Activated CD4-positive, alpha-beta memory T cell treated with anti-CD3 and anti-CD28 coated beads for 36 hours (primary cell): ENCODE results near the gene DENND1A. TPM values are rescaled to one million over a fixed set of nuclear protein-coding genes. Genes with fewer than 3 reads are reported as not detected.

Experiments
- CTCF ChIA-PET: fragments of 350-600 bp; sonication (Branson Sonifier 250); formaldehyde crosslinking; loops from one replicate; lab custom pipeline; 2021; ENCODE audit warnings: antibody characterized with exemption, inconsistent platforms; lab: Charles Lee
- POLR2A ChIA-PET: fragments of 350-600 bp; sonication (Branson Sonifier 250); formaldehyde crosslinking; loops from one replicate; lab custom pipeline; 2021; ENCODE audit warnings: antibody characterized with exemption; lab: Charles Lee
- DNase-seq: peaks from one replicate; pipeline ENCODE4 v3.0.0-alpha.2; 2020
- H3K27ac Mint-ChIP-seq: one replicate; pipeline ENCODE4 v1.8.0; 2021; ENCODE audit warnings: mixed read lengths
- H3K27me3 Mint-ChIP-seq: one replicate; pipeline ENCODE4 v1.8.0; 2021; ENCODE audit warnings: mixed read lengths
- H3K36me3 Mint-ChIP-seq: one replicate; pipeline ENCODE4 v1.8.0; 2021; ENCODE audit warnings: mixed read lengths
- H3K4me1 Mint-ChIP-seq: one replicate; pipeline ENCODE4 v1.8.0; 2021; ENCODE audit warnings: low read depth, mixed read lengths
- H3K4me3 Mint-ChIP-seq: one replicate; pipeline ENCODE4 v1.8.0; 2021; ENCODE audit warnings: mild to moderate bottlenecking, mixed read lengths
- H3K9me3 Mint-ChIP-seq: one replicate; pipeline ENCODE4 v1.8.0; 2021; ENCODE audit warnings: mixed read lengths
- intact Hi-C: fragments of 100-400 bp; cut with micrococcal nuclease; formaldehyde crosslinking; loops from one replicate; pipeline ENCODE4 v1.15.1; 2023
- total RNA-seq, 2 experiments: library from RNA; stranded (reverse); gene quantifications; one replicate each; pipeline ENCODE4 v1.2.3, GENCODE V29; 2021

Gene DENND1A
- total RNA-seq, 2 experiments from 2014 or later = 17.3 to 18.0 TPM

GRCh38 chr9:123376218-123377071 is 553.5 kb downstream of the DENND1A start:
- peaks cover 38% of the 10 kb centered on the region for H3K27me3 Mint-ChIP-seq
- DNase-seq = no peak
- no peaks in the 10 kb centered on the region for H3K36me3 Mint-ChIP-seq
- H3K4me3 Mint-ChIP-seq = no peak overlapping the region
- H3K9me3 Mint-ChIP-seq = no peaks in the 10 kb centered on the region
- H3K27ac Mint-ChIP-seq = no peak overlapping the region
- intact Hi-C loops = no loop called here
- ChIA-PET CTCF (interaction anchor here (1.0 kb wide), 1 partner anchor 26 kb away, joined by 3 read pairs; no protein-coding TSS in a partner anchor), POLR2A (no interaction called here)
- peaks cover 2% of the 10 kb centered on the region for H3K4me1 Mint-ChIP-seq

DNA sequence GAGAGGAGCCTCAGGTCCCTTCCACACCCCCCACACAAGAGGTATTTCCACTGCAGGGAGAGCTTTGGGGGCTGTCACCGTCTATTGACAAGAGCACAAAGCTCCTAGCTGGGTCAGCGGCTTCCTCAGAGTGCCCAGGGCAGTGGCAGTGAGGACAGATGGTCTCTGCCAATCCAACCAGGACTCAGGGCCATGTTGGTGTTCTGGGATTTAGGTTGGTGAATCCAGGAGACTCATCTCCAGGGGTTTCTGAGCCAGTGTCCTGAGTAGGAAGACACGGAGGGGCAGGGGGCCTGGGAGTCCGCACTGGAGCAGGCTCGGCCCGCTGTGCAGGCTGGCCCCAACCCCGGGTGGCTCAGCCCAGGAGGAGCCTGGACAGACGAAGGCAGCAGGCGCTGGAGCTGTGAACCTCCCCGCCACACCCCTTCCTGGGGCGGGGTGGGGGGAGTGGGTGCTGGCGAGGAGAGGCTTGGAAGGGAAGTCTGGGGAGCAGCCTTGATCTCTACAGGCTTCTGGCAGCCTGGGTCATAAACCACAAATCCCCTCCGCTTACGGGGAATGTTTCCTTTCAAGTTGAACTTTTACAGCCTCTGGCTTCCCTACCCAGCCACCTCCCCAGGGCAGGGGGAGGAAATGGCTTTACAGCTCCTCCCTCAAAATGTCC is 554.3 kb downstream of the DENND1A start:
- no peak overlapping the region for H3K4me3 Mint-ChIP-seq
- no peaks in the 10 kb centered on the region for H3K36me3 Mint-ChIP-seq
- H3K9me3 Mint-ChIP-seq = no peaks in the 10 kb centered on the region
- H3K4me1 Mint-ChIP-seq = peaks cover 2% of the 10 kb centered on the region
- DNase-seq = no peak
- ChIA-PET POLR2A (no interaction called here), CTCF (interaction anchor here (1.0 kb wide), 1 partner anchor 25 kb away, joined by 3 read pairs; no protein-coding TSS in a partner anchor)
- H3K27ac Mint-ChIP-seq = no peak overlapping the region
- intact Hi-C loops = no loop called here
- H3K27me3 Mint-ChIP-seq = peaks cover 39% of the 10 kb centered on the region

- Mint-ChIP-seq H3K27me3 (peaks cover 44% of the 10 kb centered on the region), H3K9me3 (no peaks in the 10 kb centered on the region), H3K4me1 (peaks cover 2% of the 10 kb centered on the region), H3K4me3 (no peak overlapping the region), H3K36me3 (no peaks in the 10 kb centered on the region), H3K27ac (no peak overlapping the region)
- ChIA-PET CTCF (no interaction called here), POLR2A (no interaction called here)
- intact Hi-C loops = no loop called here
- DNase-seq = no peak
These were observed 556.0 kb downstream of the DENND1A start for GRCh38 chr9:123373946-123374345.

- Mint-ChIP-seq H3K36me3 (no peaks in the 10 kb centered on the region), H3K27ac (no peak overlapping the region), H3K9me3 (no peaks in the 10 kb centered on the region), H3K4me1 (peaks cover 2% of the 10 kb centered on the region), H3K4me3 (no peak overlapping the region), H3K27me3 (peaks cover 44% of the 10 kb centered on the region)
- ChIA-PET POLR2A (no interaction called here), CTCF (no interaction called here)
- intact Hi-C loops = no loop called here
- no peak for DNase-seq
These were observed 556.4 kb downstream of the DENND1A start for GRCh38 chr9:123373447-123373923.

DNA sequence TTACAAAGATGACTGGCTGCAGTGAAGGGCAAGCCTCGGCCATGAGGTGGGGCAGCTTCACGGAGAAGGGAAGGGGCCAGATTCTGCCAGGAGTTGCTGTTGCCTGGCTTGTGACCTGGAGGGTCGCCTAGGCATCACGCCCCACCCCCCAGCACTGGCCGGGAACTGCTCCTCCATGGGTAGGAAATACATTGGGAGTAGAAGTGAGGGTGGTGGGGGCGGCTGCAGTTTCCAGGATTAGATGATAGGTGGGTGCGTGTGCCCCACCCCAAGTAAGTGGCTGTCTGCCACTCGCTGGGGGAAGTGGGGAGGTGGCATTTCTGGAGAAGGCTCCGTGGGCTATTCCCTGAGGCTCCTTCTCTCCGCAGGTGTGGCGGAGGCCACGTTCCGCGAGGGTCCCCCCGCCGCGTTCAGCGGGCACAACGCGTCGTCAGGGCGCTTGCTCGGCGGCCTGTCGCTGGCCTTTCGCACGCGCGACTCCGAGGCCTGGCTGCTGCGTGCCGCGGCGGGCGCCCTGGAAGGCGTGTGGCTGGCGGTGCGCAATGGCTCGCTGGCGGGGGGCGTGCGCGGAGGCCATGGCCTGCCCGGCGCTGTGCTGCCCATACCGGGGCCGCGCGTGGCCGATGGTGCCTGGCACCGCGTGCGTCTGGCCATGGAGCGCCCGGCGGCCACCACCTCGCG is 557.0 kb downstream of the DENND1A start:
- Mint-ChIP-seq H3K27me3 (peaks cover 44% of the 10 kb centered on the region), H3K36me3 (no peaks in the 10 kb centered on the region), H3K4me1 (peaks cover 2% of the 10 kb centered on the region), H3K9me3 (no peaks in the 10 kb centered on the region), H3K4me3 (no peak overlapping the region), H3K27ac (no peak overlapping the region)
- intact Hi-C loops = no loop called here
- DNase-seq = no peak
- CTCF ChIA-PET = no interaction called here
- POLR2A ChIA-PET = no interaction called here

DNA sequence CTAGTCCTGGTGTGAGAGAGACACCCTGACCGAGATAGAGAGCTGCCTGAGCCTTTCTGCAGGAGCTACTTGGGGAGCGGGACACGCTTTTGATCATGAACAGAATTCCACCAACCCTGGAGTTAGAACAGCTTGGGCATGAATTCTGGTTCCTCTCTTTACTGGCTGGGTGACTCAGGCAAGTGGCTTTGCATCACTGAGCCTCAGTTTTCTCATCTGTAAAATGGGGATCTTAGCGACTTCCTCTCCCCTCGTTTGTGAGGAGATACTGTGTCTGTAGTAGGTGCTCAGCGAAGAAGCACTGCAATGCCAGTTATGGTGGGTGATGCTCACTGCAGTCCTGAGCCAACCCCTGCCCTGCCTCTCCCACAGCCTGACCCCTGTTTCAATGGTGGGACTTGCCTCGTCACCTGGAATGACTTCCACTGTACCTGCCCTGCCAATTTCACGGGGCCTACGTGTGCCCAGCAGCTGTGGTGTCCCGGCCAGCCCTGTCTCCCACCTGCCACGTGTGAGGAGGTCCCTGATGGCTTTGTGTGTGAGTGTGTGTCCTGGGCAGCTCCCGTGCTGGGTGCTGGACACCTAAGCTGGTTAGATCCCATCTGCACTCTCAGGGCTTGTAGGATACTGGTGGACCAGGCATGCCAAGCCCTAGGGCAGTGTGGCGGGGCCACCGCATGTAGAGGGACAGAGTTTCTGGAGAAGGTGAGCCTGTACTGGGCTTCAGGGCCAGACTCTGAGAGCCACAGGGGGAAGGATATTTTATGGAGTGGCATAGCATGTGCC is 557.9 kb downstream of the DENND1A start:
- Mint-ChIP-seq H3K9me3 (no peaks in the 10 kb centered on the region), H3K36me3 (no peaks in the 10 kb centered on the region), H3K27ac (no peak overlapping the region), H3K27me3 (peaks cover 45% of the 10 kb centered on the region), H3K4me1 (peaks cover 2% of the 10 kb centered on the region), H3K4me3 (no peak overlapping the region)
- intact Hi-C loops = no loop called here
- ChIA-PET POLR2A (no interaction called here), CTCF (interaction anchor here (0.6 to 1.0 kb wide), 2 partner anchors 11 to 18 kb away, joined by 3 to 4 read pairs; no protein-coding TSS in a partner anchor)
- no peak for DNase-seq

DNA sequence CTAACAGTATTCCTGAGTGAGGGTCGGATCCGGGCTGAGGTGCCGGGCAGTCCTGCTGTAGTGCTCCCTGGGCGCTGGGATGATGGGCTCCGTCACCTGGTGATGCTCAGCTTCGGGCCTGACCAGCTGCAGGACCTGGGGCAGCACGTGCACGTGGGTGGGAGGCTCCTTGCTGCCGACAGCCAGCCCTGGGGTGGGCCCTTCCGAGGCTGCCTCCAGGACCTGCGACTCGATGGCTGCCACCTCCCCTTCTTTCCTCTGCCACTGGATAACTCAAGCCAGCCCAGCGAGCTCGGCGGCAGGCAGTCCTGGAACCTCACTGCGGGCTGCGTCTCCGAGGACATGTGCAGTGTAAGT is 558.7 kb downstream of the DENND1A start:
- intact Hi-C loops = no loop called here
- DNase-seq = no peak
- Mint-ChIP-seq H3K4me1 (peaks cover 2% of the 10 kb centered on the region), H3K4me3 (no peak overlapping the region), H3K36me3 (no peaks in the 10 kb centered on the region), H3K27me3 (peaks cover 41% of the 10 kb centered on the region), H3K9me3 (no peaks in the 10 kb centered on the region), H3K27ac (no peak overlapping the region)
- ChIA-PET POLR2A (no interaction called here), CTCF (interaction anchor here (0.6 to 1.0 kb wide), 2 partner anchors 10 to 17 kb away, joined by 3 to 4 read pairs; no protein-coding TSS in a partner anchor)

- Mint-ChIP-seq H3K4me1 (peaks cover 2% of the 10 kb centered on the region), H3K27me3 (peaks cover 41% of the 10 kb centered on the region), H3K9me3 (no peaks in the 10 kb centered on the region), H3K36me3 (no peaks in the 10 kb centered on the region), H3K27ac (no peak overlapping the region), H3K4me3 (no peak overlapping the region)
- no peak for DNase-seq
- intact Hi-C loops = no loop called here
- ChIA-PET CTCF (no interaction called here), POLR2A (no interaction called here)
These were observed 559.2 kb downstream of the DENND1A start for GRCh38 chr9:123370526-123371227.

- peaks cover 2% of the 10 kb centered on the region for H3K4me1 Mint-ChIP-seq
- CTCF ChIA-PET = interaction anchor here (1.3 kb wide), 1 partner anchor 30 kb away, joined by 3 read pairs; no protein-coding TSS in a partner anchor
- peaks cover 41% of the 10 kb centered on the region for H3K27me3 Mint-ChIP-seq
- intact Hi-C loops = no loop called here
- no peak overlapping the region for H3K4me3 Mint-ChIP-seq
- no peaks in the 10 kb centered on the region for H3K36me3 Mint-ChIP-seq
- no peak for DNase-seq
- no peaks in the 10 kb centered on the region for H3K9me3 Mint-ChIP-seq
- no peak overlapping the region for H3K27ac Mint-ChIP-seq
- POLR2A ChIA-PET = interaction anchor here (0.5 kb wide), 1 partner anchor 79 kb away, joined by 3 read pairs; no protein-coding TSS in a partner anchor
These were observed 559.8 kb downstream of the DENND1A start for GRCh38 chr9:123370108-123370507.

GRCh38 chr9:123369296-123369695 is 560.6 kb downstream of the DENND1A start:
- CTCF ChIA-PET = interaction anchor here (1.3 to 1.9 kb wide), 2 partner anchors 16 to 29 kb away, joined by 3 to 7 read pairs; no protein-coding TSS in a partner anchor
- intact Hi-C loops = no loop called here
- Mint-ChIP-seq H3K27ac (no peak overlapping the region), H3K4me3 (no peak overlapping the region), H3K9me3 (no peaks in the 10 kb centered on the region), H3K36me3 (no peaks in the 10 kb centered on the region), H3K27me3 (peaks cover 33% of the 10 kb centered on the region), H3K4me1 (peaks cover 2% of the 10 kb centered on the region)
- POLR2A ChIA-PET = no interaction called here
- DNase-seq = no peak
